ENCODE data around the gene ABCA4. TPM values are rescaled to one million over a fixed set of nuclear protein-coding genes. Genes with fewer than 3 reads are reported as not detected.

The ABCA4 gene
- total RNA-seq, 2 donors from 2014 or later: 0.41 to 0.85 TPM

DNA sequence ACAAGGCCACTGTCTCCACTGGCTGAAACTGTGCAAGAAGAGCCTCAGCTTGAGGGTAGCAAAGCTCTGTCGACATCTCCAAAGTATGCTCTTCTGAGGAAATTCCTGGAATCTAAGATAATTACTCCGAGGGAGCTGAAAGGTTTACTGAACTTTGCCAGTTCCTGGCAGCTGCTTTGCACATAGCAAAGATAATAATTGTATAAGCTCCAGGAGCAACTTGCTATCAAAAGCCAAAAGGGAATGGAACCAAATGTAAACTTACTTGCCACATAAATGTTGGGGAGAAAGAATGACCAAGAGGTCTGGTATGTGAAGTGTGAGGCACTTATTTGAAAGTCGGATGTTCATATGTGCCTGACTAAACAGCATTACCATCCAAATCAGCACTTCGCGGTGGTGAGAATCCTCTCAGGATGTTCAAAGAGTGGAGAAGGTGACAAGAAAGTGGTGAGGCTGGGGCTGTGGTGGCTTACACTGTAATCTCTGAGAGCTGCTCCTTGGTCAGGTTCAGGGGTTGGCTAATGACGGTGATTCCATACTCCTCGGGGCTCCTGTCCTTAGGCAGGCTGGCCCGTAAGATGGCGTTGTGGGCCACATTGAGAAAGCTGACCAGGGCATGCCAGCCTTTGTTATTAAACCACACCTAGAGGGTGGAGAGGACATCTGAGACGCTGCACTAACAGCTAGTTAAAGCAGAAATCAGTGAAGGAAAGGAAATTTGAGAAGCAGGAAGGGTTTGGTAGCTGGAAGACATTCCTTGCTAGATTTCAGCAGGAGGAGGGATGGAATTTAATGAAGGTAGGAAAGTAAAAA is 100.0 kb downstream of the ABCA4 start:
- intact Hi-C loops (cut with DNase I): loop anchor here (10.0 kb wide), 1 partner anchor 444 kb away; no protein-coding TSS in a partner anchor
- WGBS: 60% methylated on average over 10 of the region's 10 CpGs
- no peaks in the 10 kb centered on the region for H3K9me3 ChIP-seq

DNA sequence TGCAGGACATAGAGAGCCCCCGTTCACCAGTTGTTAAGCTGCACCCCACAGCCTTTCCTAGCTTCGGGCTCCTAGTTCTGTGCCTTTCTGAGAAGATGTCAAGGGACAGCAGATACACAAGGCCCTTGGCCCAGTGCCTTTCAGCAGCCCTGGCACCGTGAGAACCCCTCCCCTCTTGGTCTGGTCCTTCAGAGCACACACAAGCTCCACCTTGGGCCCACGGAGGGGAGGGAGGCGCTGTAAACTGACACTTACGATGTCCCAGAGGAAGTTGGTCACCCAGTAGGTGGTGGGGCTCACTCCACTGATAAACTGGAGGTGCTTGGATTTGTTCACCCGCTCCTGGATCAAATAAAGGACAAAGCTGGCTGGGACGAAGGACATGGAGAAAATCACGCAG is 101.6 kb downstream of the ABCA4 start:
- Histone ChIP-seq H3K4me3 (no peak overlapping the region), H3K9me3 (no peaks in the 10 kb centered on the region), H3K36me3 (no peaks in the 10 kb centered on the region), H3K27me3 (replicated peaks; ENCODE audit: insufficient read depth) (no peaks in the 10 kb centered on the region), H3K27ac (no peak overlapping the region), H3K4me1 (replicated peaks) (no peaks in the 10 kb centered on the region)
- DNase-seq (ENCODE audit: low spot score): no peak
- intact Hi-C loops (cut with DNase I): no loop called here
- TF ChIP-seq, protein P1, sequence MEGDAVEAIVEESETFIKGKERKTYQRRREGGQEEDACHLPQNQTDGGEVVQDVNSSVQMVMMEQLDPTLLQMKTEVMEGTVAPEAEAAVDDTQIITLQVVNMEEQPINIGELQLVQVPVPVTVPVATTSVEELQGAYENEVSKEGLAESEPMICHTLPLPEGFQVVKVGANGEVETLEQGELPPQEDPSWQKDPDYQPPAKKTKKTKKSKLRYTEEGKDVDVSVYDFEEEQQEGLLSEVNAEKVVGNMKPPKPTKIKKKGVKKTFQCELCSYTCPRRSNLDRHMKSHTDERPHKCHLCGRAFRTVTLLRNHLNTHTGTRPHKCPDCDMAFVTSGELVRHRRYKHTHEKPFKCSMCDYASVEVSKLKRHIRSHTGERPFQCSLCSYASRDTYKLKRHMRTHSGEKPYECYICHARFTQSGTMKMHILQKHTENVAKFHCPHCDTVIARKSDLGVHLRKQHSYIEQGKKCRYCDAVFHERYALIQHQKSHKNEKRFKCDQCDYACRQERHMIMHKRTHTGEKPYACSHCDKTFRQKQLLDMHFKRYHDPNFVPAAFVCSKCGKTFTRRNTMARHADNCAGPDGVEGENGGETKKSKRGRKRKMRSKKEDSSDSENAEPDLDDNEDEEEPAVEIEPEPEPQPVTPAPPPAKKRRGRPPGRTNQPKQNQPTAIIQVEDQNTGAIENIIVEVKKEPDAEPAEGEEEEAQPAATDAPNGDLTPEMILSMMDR (IDR thresholded peaks at IDR 0.05): no peak
- TF ChIP-seq POLR2A (IDR thresholded peaks at IDR 0.05) (no peak), POLR2AphosphoS5 (IDR thresholded peaks at IDR 0.05) (no peak)
- WGBS: 91% methylated on average over 9 of the region's 9 CpGs

More for the DNA sequence above, 100.0 kb downstream of the ABCA4 start:
- Histone ChIP-seq H3K27me3 (replicated peaks; ENCODE audit: insufficient read depth) (no peaks in the 10 kb centered on the region), H3K27ac (no peak overlapping the region), H3K4me1 (replicated peaks) (no peaks in the 10 kb centered on the region), H3K4me3 (no peak overlapping the region), H3K36me3 (no peaks in the 10 kb centered on the region)
- no peak for TF ChIP-seq POLR2AphosphoS5 (IDR thresholded peaks at IDR 0.05)
- TF ChIP-seq, protein P1 (IDR thresholded peaks at IDR 0.05): no peak
- no peak for TF ChIP-seq POLR2A (IDR thresholded peaks at IDR 0.05)
- no peak for DNase-seq (ENCODE audit: low spot score)

DNA sequence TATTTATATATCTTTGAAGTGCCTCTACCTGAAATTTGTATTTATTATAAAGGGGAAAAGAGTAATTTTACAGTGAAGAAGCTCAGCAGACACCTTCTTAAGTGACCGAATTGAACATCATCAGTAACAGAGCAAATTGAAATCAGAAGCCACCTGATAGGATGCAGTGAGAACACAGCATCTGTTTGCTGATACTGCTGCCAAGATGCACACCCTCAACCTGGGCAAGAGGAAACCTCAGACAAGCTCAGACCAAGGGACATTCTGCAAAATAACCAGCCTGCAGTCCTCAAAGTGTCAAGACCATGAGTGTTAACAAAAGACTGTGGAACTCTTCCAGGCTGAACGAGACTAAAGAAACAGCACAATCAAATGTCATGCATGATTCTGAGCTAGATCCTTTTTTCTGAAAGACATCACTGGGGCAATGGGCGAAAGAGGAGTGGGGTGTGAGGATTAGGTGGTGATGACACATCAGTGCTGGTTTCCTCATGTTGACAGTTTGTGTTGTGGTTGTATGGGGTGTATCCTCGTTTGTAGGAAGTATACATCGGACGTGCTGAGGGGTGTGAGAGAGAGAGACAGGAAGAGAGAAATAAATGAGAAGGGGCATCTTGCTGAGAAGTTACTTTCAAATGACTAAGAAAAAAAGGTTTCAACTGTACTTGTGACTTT is 103.7 kb downstream of the ABCA4 start:
- H3K27ac ChIP-seq: no peak overlapping the region
- H3K27me3 ChIP-seq (replicated peaks; ENCODE audit: insufficient read depth): no peaks in the 10 kb centered on the region
- no peaks in the 10 kb centered on the region for H3K4me1 ChIP-seq (replicated peaks)
- H3K9me3 ChIP-seq: no peaks in the 10 kb centered on the region
- no peak for DNase-seq (ENCODE audit: low spot score)
- TF ChIP-seq, protein P1 (IDR thresholded peaks at IDR 0.05): no peak
- no peak for TF ChIP-seq POLR2AphosphoS5 (IDR thresholded peaks at IDR 0.05)
- no peak for TF ChIP-seq POLR2A (IDR thresholded peaks at IDR 0.05)
- intact Hi-C loops (cut with DNase I): no loop called here
- WGBS: 63% methylated on average over 6 of the region's 6 CpGs
- H3K36me3 ChIP-seq: no peaks in the 10 kb centered on the region
- H3K4me3 ChIP-seq: no peak overlapping the region

DNA sequence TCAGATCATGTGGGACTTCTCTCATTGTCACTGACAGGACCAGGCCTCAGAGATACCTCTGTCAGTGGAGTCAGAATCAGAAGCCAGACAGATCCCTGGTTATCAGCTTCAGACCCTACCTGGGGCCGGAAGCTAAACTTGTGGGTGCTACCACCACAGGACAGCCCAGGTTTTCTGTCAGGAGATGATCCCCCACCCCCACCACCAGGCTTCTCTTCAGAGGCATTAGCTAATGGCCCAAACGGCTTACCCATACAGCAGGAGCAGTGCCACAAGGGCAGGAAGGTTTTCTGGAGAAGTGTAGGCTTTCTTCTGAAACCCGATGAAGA is 105.5 kb downstream of the ABCA4 start:
- no peaks in the 10 kb centered on the region for H3K27me3 ChIP-seq (replicated peaks; ENCODE audit: insufficient read depth)
- no peaks in the 10 kb centered on the region for H3K9me3 ChIP-seq
- H3K36me3 ChIP-seq: no peaks in the 10 kb centered on the region
- 79% methylated on average over 2 of the region's 3 CpGs for WGBS
- no peak for TF ChIP-seq POLR2AphosphoS5 (IDR thresholded peaks at IDR 0.05)
- no peak for TF ChIP-seq POLR2A (IDR thresholded peaks at IDR 0.05)
- TF ChIP-seq, protein P1 (IDR thresholded peaks at IDR 0.05): no peak
- DNase-seq (ENCODE audit: low spot score): no peak
- no peaks in the 10 kb centered on the region for H3K4me1 ChIP-seq (replicated peaks)
- intact Hi-C loops (cut with DNase I): no loop called here
- no peak overlapping the region for H3K4me3 ChIP-seq
- no peak overlapping the region for H3K27ac ChIP-seq
